K562 (cell line): ENCODE data around the gene MED15. TPM values are rescaled to one million over a fixed set of nuclear protein-coding genes. Genes with fewer than 3 reads are reported as not detected.

ENCODE experiments used
- CBX8 ChIP-seq: fragments of 200-600 bp; sonication (generic); IDR thresholded peaks from 2 replicates; pipeline ENCODE4 v1.6.1; 2012; ENCODE audit warnings: borderline replicate concordance, mixed run types, low read depth, mild to moderate bottlenecking, moderate library complexity, mixed read lengths, low read length, control low read depth, inconsistent platforms; ENCODE audit not compliant: poor library complexity, severe bottlenecking; ENCODE audit errors: extremely low read depth
- CREM ChIP-seq: IDR thresholded peaks from 2 replicates; pipeline ENCODE4 v1.6.1; 2014; ENCODE audit warnings: antibody characterized with exemption, low read depth
- EP300 ChIP-seq: IDR thresholded peaks from 2 replicates; pipeline ENCODE4 v1.6.1; 2012; ENCODE audit warnings: low read length, improper control_type of control experiment
- FUS ChIP-seq: fragments of 200-400 bp; formaldehyde crosslinking; optimal IDR thresholded peaks from 2 replicates; pipeline ENCODE3; 2017; ENCODE audit warnings: low read depth, low read length
- LARP7 ChIP-seq: fragments of 450-650 bp; IDR thresholded peaks from 2 replicates; pipeline ENCODE4 v1.6.1; 2016
- MAZ ChIP-seq, 2 experiments: fragments of 450-650 bp in 1 of 2; sonication (generic) in 1 of 2; formaldehyde crosslinking; IDR thresholded peaks in 1 of 2; conservative IDR thresholded peaks in 1 of 2; 2 replicates each; pipeline versions ENCODE4 v1.4.0 to v1.5.0; 2020; ENCODE audit warnings: mild to moderate bottlenecking in 1 of 2, missing genetic modification reagents in 1 of 2
- NCOR1 ChIP-seq: fragments of 450-650 bp; IDR thresholded peaks from 2 replicates; pipeline ENCODE4 v1.6.1; 2016; ENCODE audit warnings: mild to moderate bottlenecking, moderate library complexity
- NFE2 ChIP-seq: IDR thresholded peaks from 2 replicates; pipeline ENCODE4 v1.6.1; 2014; ENCODE audit warnings: antibody characterized with exemption, low read depth
- PHF8 ChIP-seq: fragments of 200-600 bp; sonication (generic); IDR thresholded peaks from 2 replicates; pipeline ENCODE4 v1.6.1; 2012; ENCODE audit warnings: mixed run types, mild to moderate bottlenecking, inconsistent platforms, low read length, moderate library complexity, borderline replicate concordance
- RFX7 ChIP-seq: fragments of 250-450 bp; sonication (Bioruptor Pico); IDR thresholded peaks from 2 replicates; pipeline ENCODE4 v1.5.1; 2021; ENCODE audit warnings: mild to moderate bottlenecking
- SIN3B ChIP-seq: fragments of 450-650 bp; IDR thresholded peaks from 2 replicates; pipeline ENCODE4 v1.6.1; 2017; ENCODE audit warnings: low read depth, mild to moderate bottlenecking, moderate library complexity
- SMARCC2 ChIP-seq: fragments of 450-650 bp; IDR thresholded peaks from 2 replicates; pipeline ENCODE4 v1.6.1; 2017; ENCODE audit warnings: antibody characterized with exemption, moderate library complexity, mild to moderate bottlenecking, low read depth
- TEAD1 ChIP-seq, 2 experiments: fragments of 450-650 bp in 1 of 2; sonication (generic) in 1 of 2; formaldehyde crosslinking; IDR thresholded peaks; 2 replicates each; pipeline versions ENCODE4 v1.4.0 to v1.8.0; 2020 to 2022; ENCODE audit warnings: mild to moderate bottlenecking in 2 of 2, missing genetic modification reagents in 1 of 2
- XRCC5 ChIP-seq: fragments of 200-400 bp; formaldehyde crosslinking; IDR thresholded peaks from 2 replicates; pipeline ENCODE4 v1.6.1; 2017; ENCODE audit warnings: low read depth, mild to moderate bottlenecking, low read length
- ZBED1 ChIP-seq: IDR thresholded peaks from 2 replicates; pipeline ENCODE4 v1.6.1; 2014
- ZNF124 ChIP-seq: sonication (generic); formaldehyde crosslinking; IDR thresholded peaks from 2 replicates; pipeline ENCODE4 v1.8.1; 2022; ENCODE audit warnings: missing genetic modification reagents
- ZNF609 ChIP-seq: sonication (generic); formaldehyde crosslinking; IDR thresholded peaks from 2 replicates; pipeline ENCODE4 v1.8.1; 2023; ENCODE audit warnings: missing genetic modification reagents, mild to moderate bottlenecking, borderline replicate concordance
- ZNF76 ChIP-seq: fragments of 250-450 bp; sonication (Bioruptor Pico); IDR thresholded peaks from 2 replicates; pipeline ENCODE4 v1.4.0; 2020; ENCODE audit warnings: mild to moderate bottlenecking, moderate library complexity, borderline replicate concordance
- polyA plus RNA-seq, 8 experiments: library from polyadenylated mRNA; depleted of rRNA in 4 of 8; stranded (reverse) in 5 of 8; unstranded in 3 of 8; fragments of >200 nt; fragmentation: Nextera tagmentation in 2 of 8; fragmentation: Illumina TruSeq in 1 of 8; extraction: Ambion mirVana in 2 of 8; extraction: Trizol in 1 of 8; gene quantifications; 2 replicates each; pipeline versions ENCODE4 v1.2.1 to v1.2.3, GENCODE V29; 2011 to 2014; ENCODE audit warnings: inconsistent platforms in 1 of 8, missing spikeins in 1 of 8
- total RNA-seq, 7 experiments: library from RNA; depleted of rRNA in 6 of 7; stranded (reverse); fragments of >200 nt in 6 of 7; fragmentation: Illumina TruSeq in 2 of 7; extraction: Trizol in 2 of 7; gene quantifications; 2 replicates each; pipeline versions ENCODE4 v1.2.1 to v1.2.3, GENCODE V29; 2011 to 2021; ENCODE audit warnings: low replicate concordance in 1 of 7
- TF ChIP-seq, protein P1 (sequence below): sonication (generic); formaldehyde crosslinking; IDR thresholded peaks from 2 replicates; pipeline ENCODE4 v1.8.1; 2022; ENCODE audit warnings: missing genetic modification reagents
- TF ChIP-seq, protein P2 (sequence below): sonication (generic); formaldehyde crosslinking; IDR thresholded peaks from 2 replicates; pipeline ENCODE4 v1.8.0; 2022; ENCODE audit warnings: missing genetic modification reagents, mild to moderate bottlenecking, moderate library complexity, borderline replicate concordance
- TF ChIP-seq, protein P3 (sequence below): fragments of 450-650 bp; IDR thresholded peaks from 2 replicates; pipeline ENCODE4 v1.6.1; 2016; ENCODE audit warnings: borderline replicate concordance

Gene MED15
- total and polyA plus RNA-seq, 9 of the 15 experiments (the other 6 are each of a cell fraction or from before 2014, with no cell fraction given) = 4.0 to 271 (median 60.1) TPM

DNA sequence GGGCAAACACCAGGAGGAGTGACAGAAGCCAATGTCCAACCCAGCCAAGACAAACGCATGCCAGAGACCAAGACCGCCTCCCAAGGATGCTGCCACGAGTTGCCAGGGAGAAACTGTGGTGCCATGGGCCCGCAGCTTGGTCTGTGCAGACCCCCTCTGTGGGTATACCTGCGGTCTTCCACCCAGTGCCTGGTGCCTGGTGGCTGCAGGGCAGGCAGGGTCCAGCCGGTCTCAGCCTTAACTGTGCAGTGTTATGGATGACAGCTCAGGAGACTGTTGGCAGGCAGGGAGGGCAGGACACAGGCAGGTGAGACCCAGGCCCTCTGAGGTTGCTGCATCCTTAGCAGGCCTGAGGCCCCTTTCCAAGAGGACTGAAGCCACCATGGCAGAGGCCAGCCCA, 97.9 kb downstream of the MED15 start (continued):
- no peak for TF ChIP-seq EP300
- no peak for TF ChIP-seq ZNF76
- no peak for TF ChIP-seq ZNF609 (CRISPR knock-in tag)
- TF ChIP-seq ZBED1 = 0 out of 2 replicates have a peak, but pooled peaks have one; percentile 16
- TF ChIP-seq ZNF124 = peak; percentile 79; the same call in 1 of the 2 replicates
- TF ChIP-seq LARP7 = no peak
- no peak for TF ChIP-seq CREM
- no peak for TF ChIP-seq SIN3B
- TF ChIP-seq, protein P1, sequence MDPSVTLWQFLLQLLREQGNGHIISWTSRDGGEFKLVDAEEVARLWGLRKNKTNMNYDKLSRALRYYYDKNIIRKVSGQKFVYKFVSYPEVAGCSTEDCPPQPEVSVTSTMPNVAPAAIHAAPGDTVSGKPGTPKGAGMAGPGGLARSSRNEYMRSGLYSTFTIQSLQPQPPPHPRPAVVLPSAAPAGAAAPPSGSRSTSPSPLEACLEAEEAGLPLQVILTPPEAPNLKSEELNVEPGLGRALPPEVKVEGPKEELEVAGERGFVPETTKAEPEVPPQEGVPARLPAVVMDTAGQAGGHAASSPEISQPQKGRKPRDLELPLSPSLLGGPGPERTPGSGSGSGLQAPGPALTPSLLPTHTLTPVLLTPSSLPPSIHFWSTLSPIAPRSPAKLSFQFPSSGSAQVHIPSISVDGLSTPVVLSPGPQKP = peak; percentile 34; the same call in 1 of the 2 replicates
- TF ChIP-seq, protein P2, sequence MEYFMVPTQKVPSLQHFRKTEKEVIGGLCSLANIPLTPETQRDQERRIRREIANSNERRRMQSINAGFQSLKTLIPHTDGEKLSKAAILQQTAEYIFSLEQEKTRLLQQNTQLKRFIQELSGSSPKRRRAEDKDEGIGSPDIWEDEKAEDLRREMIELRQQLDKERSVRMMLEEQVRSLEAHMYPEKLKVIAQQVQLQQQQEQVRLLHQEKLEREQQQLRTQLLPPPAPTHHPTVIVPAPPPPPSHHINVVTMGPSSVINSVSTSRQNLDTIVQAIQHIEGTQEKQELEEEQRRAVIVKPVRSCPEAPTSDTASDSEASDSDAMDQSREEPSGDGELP (CRISPR knock-in tag) = no peak
- no peak; the same call in 1 of the 2 replicates for TF ChIP-seq PHF8
- no peak for TF ChIP-seq FUS
- no peak for TF ChIP-seq SMARCC2
- no peak for TF ChIP-seq TEAD1 (CRISPR knock-in tag; IDR thresholded peaks at IDR 0.05)
- no peak for TF ChIP-seq NFE2
- TF ChIP-seq XRCC5 = no peak
- TF ChIP-seq, protein P3, sequence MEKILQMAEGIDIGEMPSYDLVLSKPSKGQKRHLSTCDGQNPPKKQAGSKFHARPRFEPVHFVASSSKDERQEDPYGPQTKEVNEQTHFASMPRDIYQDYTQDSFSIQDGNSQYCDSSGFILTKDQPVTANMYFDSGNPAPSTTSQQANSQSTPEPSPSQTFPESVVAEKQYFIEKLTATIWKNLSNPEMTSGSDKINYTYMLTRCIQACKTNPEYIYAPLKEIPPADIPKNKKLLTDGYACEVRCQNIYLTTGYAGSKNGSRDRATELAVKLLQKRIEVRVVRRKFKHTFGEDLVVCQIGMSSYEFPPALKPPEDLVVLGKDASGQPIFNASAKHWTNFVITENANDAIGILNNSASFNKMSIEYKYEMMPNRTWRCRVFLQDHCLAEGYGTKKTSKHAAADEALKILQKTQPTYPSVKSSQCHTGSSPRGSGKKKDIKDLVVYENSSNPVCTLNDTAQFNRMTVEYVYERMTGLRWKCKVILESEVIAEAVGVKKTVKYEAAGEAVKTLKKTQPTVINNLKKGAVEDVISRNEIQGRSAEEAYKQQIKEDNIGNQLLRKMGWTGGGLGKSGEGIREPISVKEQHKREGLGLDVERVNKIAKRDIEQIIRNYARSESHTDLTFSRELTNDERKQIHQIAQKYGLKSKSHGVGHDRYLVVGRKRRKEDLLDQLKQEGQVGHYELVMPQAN = no peak
- no peak for TF ChIP-seq NCOR1
- no peak for TF ChIP-seq RFX7 (CRISPR knock-in tag)
- TF ChIP-seq MAZ (CRISPR knock-in tag; conservative IDR thresholded peaks at IDR 0.05 in 1 of 2, IDR thresholded peaks at IDR 0.05 in 1 of 2) = no peak
- no peak for TF ChIP-seq CBX8
